Islet of Langerhans (tissue), 1 donor: ENCODE data around the gene PTPRT.
A peak's percentile ranks its signal among the peaks of the same experiment; 100 is the strongest.

Experiments used
- FAIRE-seq: peaks from one replicate; lab custom pipeline; 2011; peaks lifted over from hg19 to GRCh38; lab: Jason Lieb, UNC

Gene PTPRT

DNA sequence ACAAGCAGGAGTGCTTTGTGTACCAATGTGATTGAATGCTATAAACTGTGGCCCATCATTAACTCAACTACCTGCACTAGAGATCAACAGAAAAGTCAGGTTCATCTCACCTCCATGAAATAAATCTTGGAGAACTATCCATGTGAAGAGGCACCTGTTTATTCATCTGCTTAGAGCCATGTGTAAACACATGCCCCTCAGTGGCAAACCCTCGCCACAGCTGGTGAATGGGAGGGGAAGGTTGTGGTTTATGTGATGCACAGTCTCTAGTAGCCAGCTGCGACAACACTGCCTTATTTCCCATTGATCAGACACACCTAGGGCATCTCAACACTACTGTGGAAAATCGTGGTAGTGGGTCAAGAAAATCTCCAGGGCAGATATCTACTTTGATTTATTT is 640.2 kb downstream of the PTPRT start:
- FAIRE-seq: no peak

DNA sequence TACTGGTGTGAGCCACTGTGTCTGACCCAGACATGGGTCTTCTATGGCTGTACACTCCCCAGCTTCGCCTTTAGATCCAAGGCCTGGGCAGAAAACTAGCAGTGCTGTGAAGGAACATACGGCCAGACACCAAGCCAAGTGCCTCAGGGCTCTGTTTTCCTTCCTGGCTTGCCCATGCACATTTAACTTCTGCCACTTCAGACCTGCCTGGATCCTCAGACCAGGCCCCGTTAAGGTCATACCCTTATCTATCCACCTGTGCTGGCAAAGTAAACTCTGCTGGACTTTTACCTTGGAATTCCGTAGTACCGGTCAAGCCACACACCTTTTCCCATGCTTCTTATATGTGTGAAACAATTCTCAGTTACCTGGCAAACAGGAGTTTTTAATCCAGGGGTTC is 644.8 kb downstream of the PTPRT start:
- no peak for FAIRE-seq

DNA sequence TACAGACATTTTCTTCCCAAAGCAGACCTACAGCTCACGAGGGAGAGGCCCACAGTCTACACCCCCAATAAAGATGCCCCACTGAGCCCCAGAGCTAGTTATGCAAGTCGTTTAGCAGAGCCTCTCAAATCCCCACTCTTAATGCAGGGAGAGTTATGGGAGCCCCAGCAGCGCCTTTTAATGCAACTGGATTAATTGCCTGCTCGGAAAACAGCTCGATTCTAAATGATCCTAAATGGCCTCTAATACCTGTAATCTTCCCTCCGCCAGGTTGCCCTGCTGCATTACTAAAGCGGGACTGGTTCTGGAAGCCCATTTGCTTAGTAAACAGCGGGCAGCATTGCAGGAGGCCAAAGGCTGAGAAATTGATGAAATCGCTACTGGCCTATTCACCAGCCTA is 656.9 kb downstream of the PTPRT start:
- no peak for FAIRE-seq

DNA sequence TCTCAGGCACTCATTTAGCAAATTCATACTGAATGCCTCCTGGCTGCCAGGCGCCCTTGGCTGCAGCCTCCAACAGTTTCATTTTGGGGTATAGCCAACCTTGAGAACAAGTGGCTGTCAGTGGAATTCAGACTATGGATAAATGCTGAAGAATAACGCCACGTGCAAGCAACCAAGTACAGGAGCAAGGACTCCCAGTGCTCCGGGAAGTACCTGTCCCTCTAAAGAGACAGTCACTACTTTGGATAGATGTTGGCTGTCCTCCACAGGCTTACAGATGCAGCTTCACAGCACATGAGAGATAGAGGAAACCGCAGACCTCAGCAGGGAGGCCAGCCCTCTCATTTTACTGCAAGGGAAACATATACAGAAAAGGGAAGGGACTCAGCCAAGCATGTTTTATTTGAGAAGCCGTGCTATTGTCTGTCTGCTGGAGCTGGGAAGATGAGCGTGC is 658.2 kb downstream of the PTPRT start:
- no peak for FAIRE-seq

DNA sequence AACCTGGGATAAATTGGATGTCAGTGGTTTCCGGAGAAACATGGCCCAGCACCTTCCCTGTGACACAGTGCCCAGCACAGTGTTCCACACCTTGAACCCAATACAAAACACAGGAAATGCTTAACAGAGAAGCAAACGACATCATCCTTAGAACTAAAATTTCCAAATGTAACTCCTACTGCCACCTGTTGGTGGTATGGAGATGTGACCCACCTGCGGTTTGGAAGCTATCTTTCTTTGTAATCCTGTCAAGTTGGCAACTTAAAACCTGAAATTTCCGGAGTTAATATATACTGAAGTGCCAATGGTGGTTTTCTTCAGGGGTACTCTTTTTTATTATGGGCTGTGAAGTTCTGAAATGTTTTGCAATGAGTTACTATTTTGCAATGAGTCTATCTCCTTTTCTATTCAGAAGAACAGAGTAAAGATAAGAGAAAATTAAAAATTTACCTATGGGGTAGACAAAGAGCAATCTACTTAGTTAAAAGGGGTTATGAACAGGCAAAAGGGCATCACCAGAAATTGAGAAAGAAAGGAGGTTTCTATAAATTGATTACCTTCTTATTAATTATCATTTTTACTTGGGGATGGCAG is 658.8 kb downstream of the PTPRT start:
- FAIRE-seq: peak; percentile 93

DNA sequence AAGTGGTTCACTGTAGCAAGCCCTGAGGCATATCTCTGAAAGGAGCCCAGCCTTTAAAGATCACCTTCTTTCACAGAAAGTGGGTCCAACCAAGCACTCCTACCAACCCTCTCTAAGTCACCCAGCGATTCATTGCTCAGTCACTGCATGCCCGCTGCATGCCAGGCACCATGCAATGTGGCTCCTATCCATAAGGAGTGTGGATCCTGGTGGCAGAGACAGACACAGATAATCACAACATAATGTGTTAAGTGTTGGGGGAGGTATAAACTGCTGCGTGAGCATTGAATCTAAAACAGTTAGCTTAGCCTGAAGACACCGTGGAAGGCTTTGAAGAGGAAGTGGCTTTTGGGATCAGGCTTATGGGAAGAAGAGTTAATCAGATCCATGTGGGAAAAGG is 659.5 kb downstream of the PTPRT start:
- no peak for FAIRE-seq

DNA sequence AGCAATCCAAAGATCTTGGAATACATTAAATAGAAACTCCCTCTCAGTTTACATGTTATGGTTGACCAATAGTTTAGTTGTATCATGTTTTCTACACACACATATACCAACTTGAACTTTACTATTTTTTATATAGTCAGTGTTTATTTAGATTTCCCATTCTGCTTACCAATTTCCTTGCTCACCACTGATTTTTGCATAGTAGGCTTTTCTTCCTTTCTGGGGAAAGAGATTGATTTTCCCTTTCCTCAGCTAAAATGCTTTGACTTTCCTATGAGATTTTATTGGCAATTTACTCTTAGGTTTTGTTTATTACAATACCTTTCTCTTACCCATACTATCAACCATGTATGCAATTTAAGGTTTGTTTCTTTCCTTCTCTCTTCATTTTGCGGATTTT is 665.6 kb downstream of the PTPRT start:
- FAIRE-seq: no peak

DNA sequence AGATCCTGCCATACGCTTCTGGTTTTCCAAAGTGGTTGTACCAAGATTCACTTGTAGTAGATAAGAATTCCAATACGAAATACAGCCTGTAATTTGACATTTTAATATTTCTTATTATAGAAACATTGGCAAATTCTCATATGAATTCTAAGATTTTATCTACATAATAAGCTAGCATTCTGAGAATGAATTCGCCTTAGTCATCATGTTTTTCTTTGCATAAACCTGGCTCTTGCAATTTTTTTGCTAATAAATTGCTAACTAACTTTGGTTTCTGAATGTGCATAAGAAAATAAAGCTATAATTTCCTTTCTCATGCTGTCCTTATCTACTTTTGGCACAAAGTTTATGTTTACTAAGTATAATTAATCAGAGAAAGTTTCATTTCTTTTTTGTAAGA is 673.0 kb downstream of the PTPRT start:
- no peak for FAIRE-seq

DNA sequence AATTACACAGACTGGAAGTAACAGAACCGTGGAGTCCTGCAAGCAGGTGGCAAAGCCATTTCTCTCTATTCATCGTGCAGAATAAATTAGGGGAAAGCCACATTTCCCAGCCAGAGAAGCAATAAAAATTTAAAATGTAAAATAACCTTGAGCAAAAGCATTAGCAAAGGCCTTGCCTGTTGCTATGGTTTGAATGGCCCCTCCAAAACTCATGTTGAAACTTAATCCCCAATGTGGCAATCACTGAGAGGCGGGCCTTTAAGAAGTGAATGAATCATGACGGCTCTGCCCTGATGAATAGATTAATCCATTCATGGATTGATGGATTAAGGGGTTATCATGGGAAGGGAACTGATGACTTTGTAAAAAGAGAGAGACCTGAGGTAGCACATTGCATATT is 679.0 kb downstream of the PTPRT start:
- FAIRE-seq: no peak

DNA sequence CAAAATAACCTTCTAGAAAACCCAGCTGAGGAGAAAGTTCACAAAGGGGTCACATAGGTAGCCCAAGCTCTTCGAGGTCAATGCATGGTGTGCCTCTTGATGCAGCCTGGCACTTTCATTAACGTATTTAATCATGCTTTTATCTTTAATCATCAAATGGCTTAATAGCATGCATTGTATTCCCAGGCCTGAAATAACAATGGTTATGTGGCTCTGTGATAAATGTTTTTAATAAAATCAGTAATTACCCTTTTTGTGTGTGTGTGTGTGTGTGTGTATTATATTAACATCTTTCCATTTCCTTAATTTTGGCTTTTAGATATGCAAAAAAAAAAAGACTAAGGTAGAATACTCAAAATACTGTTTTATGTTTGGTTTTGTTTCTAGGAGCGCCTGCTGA is 681.8 kb downstream of the PTPRT start:
- FAIRE-seq: no peak

DNA sequence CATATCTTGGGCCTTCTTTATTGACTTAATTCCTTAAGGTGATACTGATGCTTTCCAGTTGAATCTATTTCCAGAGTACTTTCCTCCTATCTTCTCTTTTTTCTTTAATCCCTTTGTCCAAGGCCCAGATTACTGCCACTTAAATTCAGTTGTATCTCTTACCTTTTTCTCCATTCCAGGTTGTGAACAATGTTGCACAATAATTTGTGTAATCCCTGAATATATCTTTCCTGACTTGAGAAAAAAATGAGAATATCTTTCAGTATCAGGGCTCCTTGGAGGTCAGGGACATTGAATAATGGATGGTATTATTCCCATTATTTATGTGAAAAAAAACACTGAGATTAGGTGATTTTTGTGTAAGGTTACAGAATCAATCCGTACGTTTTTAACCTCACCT is 683.3 kb downstream of the PTPRT start:
- no peak for FAIRE-seq

DNA sequence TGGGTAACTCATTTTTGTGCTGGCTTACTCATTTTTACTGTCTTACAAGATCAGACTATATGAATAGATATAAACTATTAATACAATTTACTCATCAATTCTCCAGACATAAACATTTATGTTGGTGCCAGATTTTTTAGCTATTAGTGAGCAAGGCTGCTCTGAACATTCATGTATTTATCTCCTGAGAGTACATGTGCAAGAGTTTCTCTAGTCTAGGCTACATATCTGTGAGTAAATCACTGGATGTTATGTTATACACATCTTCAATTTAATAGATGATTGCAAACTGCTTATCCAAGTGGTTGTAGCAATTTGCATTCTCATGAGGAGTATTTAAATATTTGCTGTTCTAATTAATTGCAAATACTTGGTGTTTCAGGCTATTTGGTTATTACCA is 687.1 kb downstream of the PTPRT start:
- no peak for FAIRE-seq

DNA sequence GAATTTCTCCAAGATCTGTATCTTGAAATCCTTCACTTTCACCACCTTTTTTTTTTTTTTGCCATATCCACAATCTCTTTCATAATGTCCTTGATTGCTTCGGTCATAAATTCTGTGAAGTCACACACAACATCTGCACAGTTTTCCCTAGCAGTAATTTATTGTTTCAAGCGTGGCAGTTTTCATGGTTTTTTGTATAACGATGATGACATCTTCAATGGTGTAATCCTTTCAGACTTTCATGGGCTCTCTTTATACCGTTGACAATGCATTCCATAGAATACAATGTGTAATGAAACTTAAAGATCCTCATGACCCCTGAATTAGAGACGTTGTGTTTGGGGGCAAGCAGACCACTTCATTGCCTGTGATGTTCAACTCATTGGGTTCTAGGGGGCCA is 693.1 kb downstream of the PTPRT start:
- FAIRE-seq: no peak

DNA sequence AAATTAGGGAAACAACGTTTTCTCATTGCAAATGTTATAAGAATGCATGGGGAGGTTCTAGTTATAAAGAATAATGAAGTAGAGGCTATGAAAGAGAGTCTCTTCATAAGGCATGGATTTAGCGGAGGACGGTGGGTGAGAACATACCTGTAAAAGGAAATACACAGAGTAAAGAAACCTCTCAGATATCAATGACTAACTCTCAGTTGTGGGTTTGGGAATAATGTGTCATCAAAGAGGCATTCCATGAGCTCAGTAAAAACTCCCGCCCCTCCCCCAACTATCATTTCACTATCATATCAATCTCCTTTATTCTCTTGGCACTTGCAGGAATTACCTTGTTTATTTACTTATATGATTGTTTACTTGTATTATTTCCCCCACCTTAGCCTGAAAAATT is 695.4 kb downstream of the PTPRT start:
- FAIRE-seq: no peak

DNA sequence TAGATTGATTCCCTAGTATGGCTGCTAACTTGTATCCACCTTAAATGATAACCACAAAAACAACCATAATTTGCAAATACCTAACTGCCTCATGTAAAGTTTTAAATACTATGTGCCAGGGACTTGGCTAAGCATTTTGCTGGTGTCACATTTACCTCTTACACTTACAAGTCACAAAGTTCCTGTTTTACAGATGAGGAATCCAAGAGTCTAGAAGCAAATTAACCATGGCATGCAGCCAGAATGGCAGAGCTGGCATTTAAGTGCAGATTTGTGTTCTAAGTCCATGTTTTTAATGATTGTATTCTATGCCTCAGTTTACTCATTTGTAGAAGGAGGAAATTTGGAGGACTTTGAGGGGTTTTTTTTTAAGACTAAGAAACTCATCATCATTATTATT is 696.7 kb downstream of the PTPRT start:
- FAIRE-seq: no peak

DNA sequence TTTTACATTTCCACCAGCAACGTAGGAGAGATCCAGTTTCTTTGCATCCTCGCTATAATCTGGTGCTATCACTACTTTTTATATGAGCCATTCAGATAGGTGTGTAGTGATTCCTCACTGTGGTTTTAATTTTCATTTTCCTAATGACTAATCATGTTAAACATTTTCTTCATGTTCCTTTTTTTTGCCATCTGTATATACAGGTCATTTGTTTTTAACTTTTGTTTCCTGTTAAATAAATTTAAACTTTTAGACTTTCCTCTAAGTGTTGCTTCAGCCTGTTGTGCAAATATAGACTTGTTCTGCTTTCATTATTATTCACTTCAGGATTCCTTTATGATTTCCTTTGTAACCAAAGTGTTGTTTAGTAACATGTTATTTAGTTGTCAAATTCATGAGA is 697.4 kb downstream of the PTPRT start:
- no peak for FAIRE-seq

DNA sequence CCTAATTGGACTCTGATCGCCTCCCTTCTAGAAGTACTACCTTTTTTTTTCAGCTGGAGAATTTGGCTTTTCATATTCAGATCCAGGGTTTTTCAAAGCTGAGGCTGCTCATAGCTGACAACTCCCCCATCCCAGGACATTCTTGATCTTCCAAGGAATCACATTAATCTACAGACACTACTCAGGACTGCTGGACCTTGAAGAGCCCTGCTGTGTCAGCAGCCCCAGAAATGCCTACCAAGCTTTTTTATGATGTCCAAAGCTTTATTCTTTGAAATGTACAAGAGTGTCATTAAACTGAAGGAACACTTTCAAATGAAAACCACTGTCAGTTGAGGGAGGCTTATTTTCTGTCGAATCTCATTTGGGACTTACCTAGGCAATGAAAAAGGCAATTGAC is 704.1 kb downstream of the PTPRT start:
- FAIRE-seq: no peak

DNA sequence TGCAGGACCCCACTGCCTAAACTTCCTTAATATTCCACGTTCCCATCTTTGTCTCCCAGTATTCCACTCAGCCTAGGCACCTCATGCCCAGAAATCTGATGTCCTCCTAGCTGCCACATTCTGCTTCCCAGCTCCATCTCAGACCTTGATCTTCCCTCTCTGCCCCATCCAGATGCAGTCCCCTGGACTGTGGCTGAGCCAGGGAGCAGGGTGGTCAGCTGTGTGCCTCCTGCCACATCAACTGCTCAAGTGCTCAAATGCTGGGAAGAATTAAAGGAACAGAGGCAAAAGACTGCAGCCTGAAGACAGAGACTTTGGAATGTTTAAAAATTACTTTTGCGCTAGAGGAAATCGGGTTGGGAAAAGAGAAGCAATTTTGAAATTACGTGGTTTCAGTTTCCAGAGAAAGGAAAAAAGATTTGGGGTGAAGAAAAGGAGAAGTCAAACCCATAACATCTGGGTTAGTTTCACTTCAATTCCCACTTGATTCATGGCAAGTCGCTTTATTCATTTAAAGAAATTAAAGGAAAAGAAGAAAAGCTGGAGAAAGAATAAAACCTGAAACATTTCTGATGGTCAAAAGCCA is 704.8 kb downstream of the PTPRT start:
- FAIRE-seq: no peak

DNA sequence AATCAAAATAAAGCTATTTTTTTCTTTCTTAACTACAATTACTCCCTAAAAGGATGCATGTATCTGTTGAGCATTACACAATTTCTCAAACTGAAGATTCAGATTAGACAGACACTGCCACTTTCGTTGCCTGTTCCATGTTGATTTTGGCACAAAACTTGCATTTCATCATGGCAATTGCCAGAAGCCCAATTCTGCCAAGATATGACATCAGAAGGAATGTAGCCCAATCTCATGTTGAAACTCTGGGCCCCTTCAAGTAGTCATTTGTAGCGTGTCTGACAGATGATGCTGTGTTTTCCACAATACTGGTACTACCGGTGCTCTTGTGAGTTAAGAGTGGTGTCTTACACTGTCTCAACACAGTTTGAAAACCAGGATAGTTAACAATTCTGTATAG is 705.4 kb downstream of the PTPRT start:
- no peak for FAIRE-seq

DNA sequence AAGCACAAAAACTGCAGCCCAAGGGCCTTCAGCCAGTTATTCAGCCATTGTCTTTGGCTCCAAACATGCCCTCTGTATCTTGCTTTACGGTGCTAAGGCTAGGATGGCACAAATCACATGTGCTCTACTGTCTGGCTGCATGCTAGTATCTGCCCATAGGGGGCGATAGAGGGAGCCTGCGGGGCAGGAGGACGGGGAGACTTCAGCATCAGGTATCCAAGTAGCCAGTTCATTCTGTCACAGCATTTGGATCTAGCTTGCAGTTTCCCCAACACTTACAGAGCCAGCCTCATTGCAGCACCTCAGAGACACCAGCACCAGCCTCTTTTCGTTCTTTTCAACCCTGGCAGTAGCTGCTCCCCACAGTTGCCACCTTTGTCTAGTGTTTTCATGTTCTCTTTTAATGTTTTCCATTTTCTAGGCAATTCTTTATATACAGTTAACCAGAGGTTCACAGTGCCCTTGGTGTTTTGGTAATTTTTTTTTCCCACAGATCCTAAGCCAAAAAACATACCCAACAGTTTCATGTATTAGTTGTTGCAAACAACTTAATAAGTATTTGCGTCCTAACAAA is 705.9 kb downstream of the PTPRT start:
- FAIRE-seq: no peak

DNA sequence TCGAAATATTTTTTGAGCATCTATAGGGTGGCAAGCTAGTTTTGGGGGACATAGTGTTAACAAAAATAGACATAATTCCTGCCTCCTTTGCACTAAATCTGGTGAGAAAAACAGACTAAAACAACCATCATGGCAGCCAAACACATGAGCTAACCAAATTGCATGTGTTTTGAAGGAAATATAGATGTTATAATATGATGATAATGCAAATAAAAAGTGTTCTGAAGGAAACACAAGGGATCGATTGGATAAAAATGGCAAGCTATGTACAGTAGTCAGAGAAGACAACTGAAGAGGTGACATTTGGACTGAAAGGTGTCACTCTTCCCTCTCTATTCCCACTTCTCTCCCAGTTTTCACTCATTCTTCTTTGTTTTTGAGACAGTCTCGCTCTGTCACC is 706.9 kb downstream of the PTPRT start:
- no peak for FAIRE-seq

DNA sequence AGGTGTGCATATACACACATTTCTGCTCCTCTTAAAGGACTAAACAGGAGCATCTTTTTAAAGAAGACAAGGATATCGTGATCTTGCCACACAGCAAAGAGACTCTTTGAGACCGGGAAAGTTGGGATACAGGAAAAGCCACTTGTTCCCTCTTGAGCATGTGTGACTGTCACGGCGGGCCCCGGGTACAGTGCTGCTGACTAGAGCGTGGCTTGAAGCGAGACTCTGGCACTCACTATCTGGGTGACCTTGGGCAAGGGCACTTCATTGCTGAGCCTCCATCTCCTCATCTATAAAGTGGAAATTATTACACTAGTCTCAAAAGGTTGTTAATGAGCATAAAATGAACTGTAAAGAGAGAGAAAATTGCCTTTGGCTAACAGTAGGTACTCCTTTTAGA is 713.9 kb downstream of the PTPRT start:
- FAIRE-seq: no peak

DNA sequence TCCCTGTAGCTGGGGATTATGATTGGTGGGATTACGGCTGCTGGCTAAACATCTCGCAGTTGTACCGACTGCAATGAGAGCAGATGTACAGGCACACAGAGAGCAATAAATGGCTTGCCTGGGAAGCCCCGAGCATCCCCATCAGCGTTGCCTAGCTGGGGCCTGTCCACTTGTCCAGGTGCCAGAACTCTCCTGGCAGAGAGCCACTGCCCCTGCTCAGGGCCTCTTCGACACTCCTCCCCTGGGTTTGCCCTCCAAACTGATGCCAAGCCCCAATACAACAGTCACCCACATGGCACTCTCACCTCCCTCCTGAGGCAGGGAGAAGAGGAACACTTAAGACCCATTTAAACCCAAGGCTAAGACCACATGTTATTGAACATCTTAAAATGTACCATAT is 715.1 kb downstream of the PTPRT start:
- FAIRE-seq: no peak

DNA sequence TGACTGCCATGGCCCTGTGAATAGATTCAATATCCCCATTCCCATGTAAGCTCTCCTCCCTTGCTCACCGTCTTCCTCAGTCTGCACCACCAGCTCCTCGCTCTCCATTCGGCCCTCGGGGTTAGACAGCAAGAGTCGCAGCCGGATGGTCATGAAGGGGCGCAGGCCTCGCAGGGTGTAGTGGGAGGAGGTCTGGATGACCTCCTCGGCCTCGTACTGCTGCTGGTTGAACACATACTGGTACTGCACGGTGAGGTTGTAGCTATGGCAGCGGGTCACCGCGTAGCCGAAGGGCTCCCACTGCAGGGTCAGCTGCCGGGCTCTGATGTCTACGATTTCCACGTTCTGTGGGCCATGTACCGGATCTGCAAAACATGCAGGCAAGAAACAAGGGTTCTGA is 717.5 kb downstream of the PTPRT start:
- no peak for FAIRE-seq
